ENCODE data around the gene PDGFRB. TPM values are rescaled to one million over a fixed set of nuclear protein-coding genes. Genes with fewer than 3 reads are reported as not detected.

The PDGFRB gene
- total RNA-seq, 1 experiment from 2014 or later: 0.34 TPM

DNA sequence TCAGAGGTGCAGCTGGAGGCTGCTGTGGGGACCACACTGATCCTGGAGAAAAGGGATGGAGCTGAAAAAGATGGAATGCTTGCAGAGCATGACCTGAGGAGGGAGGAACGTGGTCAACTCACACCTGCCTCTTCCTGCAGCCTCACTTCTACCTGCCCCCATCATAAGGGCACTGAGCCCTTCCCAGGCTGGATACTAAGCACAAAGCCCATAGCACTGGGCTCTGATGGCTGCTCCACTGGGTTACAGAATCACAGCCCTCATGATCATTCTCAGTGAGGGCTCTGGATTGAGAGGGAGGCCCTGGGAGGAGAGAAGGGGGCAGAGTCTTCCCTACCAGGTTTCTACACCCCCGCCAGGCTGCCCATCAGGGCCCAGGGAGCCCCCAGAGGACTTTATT is 28.4 kb upstream of the PDGFRB start (continued):
- TF ChIP-seq, protein P1, sequence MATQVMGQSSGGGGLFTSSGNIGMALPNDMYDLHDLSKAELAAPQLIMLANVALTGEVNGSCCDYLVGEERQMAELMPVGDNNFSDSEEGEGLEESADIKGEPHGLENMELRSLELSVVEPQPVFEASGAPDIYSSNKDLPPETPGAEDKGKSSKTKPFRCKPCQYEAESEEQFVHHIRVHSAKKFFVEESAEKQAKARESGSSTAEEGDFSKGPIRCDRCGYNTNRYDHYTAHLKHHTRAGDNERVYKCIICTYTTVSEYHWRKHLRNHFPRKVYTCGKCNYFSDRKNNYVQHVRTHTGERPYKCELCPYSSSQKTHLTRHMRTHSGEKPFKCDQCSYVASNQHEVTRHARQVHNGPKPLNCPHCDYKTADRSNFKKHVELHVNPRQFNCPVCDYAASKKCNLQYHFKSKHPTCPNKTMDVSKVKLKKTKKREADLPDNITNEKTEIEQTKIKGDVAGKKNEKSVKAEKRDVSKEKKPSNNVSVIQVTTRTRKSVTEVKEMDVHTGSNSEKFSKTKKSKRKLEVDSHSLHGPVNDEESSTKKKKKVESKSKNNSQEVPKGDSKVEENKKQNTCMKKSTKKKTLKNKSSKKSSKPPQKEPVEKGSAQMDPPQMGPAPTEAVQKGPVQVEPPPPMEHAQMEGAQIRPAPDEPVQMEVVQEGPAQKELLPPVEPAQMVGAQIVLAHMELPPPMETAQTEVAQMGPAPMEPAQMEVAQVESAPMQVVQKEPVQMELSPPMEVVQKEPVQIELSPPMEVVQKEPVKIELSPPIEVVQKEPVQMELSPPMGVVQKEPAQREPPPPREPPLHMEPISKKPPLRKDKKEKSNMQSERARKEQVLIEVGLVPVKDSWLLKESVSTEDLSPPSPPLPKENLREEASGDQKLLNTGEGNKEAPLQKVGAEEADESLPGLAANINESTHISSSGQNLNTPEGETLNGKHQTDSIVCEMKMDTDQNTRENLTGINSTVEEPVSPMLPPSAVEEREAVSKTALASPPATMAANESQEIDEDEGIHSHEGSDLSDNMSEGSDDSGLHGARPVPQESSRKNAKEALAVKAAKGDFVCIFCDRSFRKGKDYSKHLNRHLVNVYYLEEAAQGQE (IDR thresholded peaks at IDR 0.05; ENCODE audit: low read depth): no peak
- no peak for TF ChIP-seq SP1 (IDR thresholded peaks at IDR 0.05; ENCODE audit: low read depth)
- TF ChIP-seq SIN3A (IDR thresholded peaks at IDR 0.05; ENCODE audit: low read depth): no peak

DNA sequence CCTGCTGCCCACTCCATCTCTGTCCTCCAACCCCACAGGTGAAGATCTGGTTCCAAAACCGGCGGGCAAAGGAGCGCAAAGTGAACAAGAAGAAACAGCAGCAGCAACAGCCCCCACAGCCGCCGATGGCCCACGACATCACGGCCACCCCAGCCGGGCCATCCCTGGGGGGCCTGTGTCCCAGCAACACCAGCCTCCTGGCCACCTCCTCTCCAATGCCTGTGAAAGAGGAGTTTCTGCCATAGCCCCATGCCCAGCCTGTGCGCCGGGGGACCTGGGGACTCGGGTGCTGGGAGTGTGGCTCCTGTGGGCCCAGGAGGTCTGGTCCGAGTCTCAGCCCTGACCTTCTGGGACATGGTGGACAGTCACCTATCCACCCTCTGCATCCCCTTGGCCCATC is 27.8 kb upstream of the PDGFRB start:
- Histone ChIP-seq H3K4me3 (replicated peaks in 1 of 2; ENCODE audit: low read depth in 1 of 2, low read length in 2 of 2) (no peak overlapping the region), H2AFZ (ENCODE audit: low read depth, low read length, poor library complexity, severe bottlenecking) (no peak overlapping the region), H4K20me1 (ENCODE audit: insufficient read depth) (no peaks in the 10 kb centered on the region), H3K9ac (ENCODE audit: low read length) (no peak overlapping the region), H3K9me3 (ENCODE audit: control insufficient read depth in 1 of 2, insufficient read depth in 1 of 2, low read depth in 1 of 2, low read length in 2 of 2) (no peaks in the 10 kb centered on the region), H3K36me3 (ENCODE audit: control insufficient read depth in 1 of 2, insufficient read depth in 2 of 2, low read length in 2 of 2) (no peaks in the 10 kb centered on the region), H3K4me1 (ENCODE audit: control insufficient read depth in 1 of 2, insufficient read depth in 2 of 2, low read length in 2 of 2) (peaks cover 0 to 7% of the 10 kb centered on the region in 2 experiments; a peak in 1 of 4 replicates), H3K79me2 (ENCODE audit: insufficient read depth, low read length) (no peaks in the 10 kb centered on the region), H3K4me2 (ENCODE audit: low read length) (no peak overlapping the region), H3K27me3 (ENCODE audit: insufficient read depth, low read length) (no peaks in the 10 kb centered on the region), H3K9me2 (ENCODE audit: insufficient read depth) (no peaks in the 10 kb centered on the region), H3K27ac (ENCODE audit: low read depth, low read length) (no peak overlapping the region)
- ChIA-PET RAD21 (ENCODE audit: low non-redundant PET in 1 of 2, low total read pairs in 2 of 2, uncharacterized antibody in 2 of 2, unreplicated experiment in 2 of 2) (no interaction called here), POLR2A (no interaction called here), CTCF (no interaction called here)
- BruUV-seq (replicated peaks): no TSS peak
- intact Hi-C loops (cut with micrococcal nuclease): no loop called here
- ATAC-seq (no peak), DNase-seq (ENCODE audit: low read depth, low spot score) (no peak)
- TF ChIP-seq EZH2 (IDR thresholded peaks at IDR 0.05) (no peak), EZH2phosphoT487 (IDR thresholded peaks at IDR 0.05; ENCODE audit: borderline replicate concordance) (no peak), RAD21 (IDR thresholded peaks at IDR 0.05; ENCODE audit: low read depth) (no peak), FOSL1 (IDR thresholded peaks at IDR 0.05; ENCODE audit: low read depth) (no peak), TCF7L2 (IDR thresholded peaks at IDR 0.05; ENCODE audit: borderline replicate concordance, extremely low read depth, insufficient read depth, insufficient read length) (no peak), ZNF274 (IDR thresholded peaks at IDR 0.05; ENCODE audit: low read depth, low read length) (no peak), JUND (IDR thresholded peaks at IDR 0.05) (no peak), ELF1 (IDR thresholded peaks at IDR 0.05; ENCODE audit: borderline replicate concordance, low read depth) (no peak), POLR2A (IDR thresholded peaks at IDR 0.05; ENCODE audit: borderline replicate concordance, extremely low read depth, insufficient read depth, insufficient read length) (no peak)
- TF ChIP-seq, protein P2, sequence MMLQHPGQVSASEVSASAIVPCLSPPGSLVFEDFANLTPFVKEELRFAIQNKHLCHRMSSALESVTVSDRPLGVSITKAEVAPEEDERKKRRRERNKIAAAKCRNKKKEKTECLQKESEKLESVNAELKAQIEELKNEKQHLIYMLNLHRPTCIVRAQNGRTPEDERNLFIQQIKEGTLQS (IDR thresholded peaks at IDR 0.05): no peak
- TF ChIP-seq, protein P3, sequence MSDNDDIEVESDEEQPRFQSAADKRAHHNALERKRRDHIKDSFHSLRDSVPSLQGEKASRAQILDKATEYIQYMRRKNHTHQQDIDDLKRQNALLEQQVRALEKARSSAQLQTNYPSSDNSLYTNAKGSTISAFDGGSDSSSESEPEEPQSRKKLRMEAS (IDR thresholded peaks at IDR 0.05): no peak
- TF ChIP-seq, protein P4, sequence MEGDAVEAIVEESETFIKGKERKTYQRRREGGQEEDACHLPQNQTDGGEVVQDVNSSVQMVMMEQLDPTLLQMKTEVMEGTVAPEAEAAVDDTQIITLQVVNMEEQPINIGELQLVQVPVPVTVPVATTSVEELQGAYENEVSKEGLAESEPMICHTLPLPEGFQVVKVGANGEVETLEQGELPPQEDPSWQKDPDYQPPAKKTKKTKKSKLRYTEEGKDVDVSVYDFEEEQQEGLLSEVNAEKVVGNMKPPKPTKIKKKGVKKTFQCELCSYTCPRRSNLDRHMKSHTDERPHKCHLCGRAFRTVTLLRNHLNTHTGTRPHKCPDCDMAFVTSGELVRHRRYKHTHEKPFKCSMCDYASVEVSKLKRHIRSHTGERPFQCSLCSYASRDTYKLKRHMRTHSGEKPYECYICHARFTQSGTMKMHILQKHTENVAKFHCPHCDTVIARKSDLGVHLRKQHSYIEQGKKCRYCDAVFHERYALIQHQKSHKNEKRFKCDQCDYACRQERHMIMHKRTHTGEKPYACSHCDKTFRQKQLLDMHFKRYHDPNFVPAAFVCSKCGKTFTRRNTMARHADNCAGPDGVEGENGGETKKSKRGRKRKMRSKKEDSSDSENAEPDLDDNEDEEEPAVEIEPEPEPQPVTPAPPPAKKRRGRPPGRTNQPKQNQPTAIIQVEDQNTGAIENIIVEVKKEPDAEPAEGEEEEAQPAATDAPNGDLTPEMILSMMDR (IDR thresholded peaks at IDR 0.05 in 2 of 3, conservative IDR thresholded peaks at IDR 0.05 in 1 of 3; ENCODE audit: borderline replicate concordance in 1 of 3, insufficient read depth in 1 of 3, low read depth in 2 of 3, low read length in 2 of 3): no peak
- TF ChIP-seq, protein P1 (IDR thresholded peaks at IDR 0.05; ENCODE audit: low read depth): no peak

Measured in HCT116 (cell line).